ENCODE measurements around the gene GPS2. TPM values are rescaled to one million over a fixed set of nuclear protein-coding genes. Genes with fewer than 3 reads are reported as not detected.
A peak's percentile ranks its signal among the peaks of the same experiment; 100 is the strongest.

The GPS2 gene
- total and polyA plus RNA-seq, 2 experiments from 2014 or later: 83.4 to 122 TPM

DNA sequence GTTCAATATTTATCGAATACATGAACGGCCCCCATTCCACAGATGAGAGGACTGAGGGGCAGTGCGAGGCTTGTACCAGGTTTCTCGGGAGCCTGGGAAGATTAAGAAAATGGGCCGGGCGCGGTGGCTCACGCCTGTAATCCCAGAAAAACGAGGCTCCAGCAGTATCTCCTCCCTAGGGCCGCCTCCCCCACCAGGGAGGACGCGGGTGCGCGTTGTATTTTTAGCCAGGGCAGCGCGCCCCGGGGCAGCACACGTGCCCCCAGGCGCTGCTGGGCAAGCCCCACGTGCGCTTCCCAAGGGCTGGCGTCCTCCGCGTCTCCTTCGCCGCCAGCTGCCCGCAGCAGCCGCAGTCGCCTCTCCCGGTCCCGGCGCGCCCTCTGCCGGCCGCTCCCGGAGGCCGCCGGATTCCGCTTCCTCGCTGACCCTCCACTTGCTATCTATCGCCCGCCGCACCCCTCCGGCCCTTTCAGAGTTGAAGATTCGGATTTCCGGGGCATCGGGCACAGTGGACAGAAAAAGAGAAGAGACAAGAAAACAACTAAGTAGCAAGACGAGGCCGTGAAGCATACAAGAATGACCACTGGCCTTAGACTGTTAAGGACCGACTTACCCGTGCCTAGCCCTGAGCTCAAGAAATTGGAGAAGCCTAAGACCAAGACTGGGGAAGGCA lies 18.8 kb downstream of the GPS2 start:
- no peak overlapping the region for H3K27ac ChIP-seq (ENCODE audit: low read depth)
- DNase-seq (ENCODE audit: low spot score) (peak; percentile 94), ATAC-seq (peak; percentile 28)
- H2AFZ ChIP-seq: peak overlapping the region; percentile 87
- H4K20me1 ChIP-seq (replicated peaks; ENCODE audit: insufficient read depth): peaks cover 4% of the 10 kb centered on the region; the same call in 1 of the 2 replicates
- H3K27ac Mint-ChIP-seq: no peak overlapping the region
- peak overlapping the region; percentile 40 for H3K4me3 ChIP-seq
- peaks cover 18% of the 10 kb centered on the region for H3K27me3 ChIP-seq (ENCODE audit: insufficient read depth)
- peaks cover 23% of the 10 kb centered on the region for H3K4me1 Mint-ChIP-seq
- peak overlapping the region; percentile 91 for H3K4me2 ChIP-seq
- H3K4me3 Mint-ChIP-seq: peak overlapping the region; percentile 76
- H3K79me2 ChIP-seq (replicated peaks; ENCODE audit: insufficient read depth): no peaks in the 10 kb centered on the region
- peaks cover 34% of the 10 kb centered on the region for H3K27me3 Mint-ChIP-seq (ENCODE audit: insufficient read depth, low read depth, poor library complexity)
- no peaks in the 10 kb centered on the region for H3K36me3 ChIP-seq (ENCODE audit: insufficient read depth)
- peaks cover 9% of the 10 kb centered on the region; the same call in 1 of the 3 replicates for H3K9me3 Mint-ChIP-seq
- H3K4me1 ChIP-seq (ENCODE audit: insufficient read depth): peaks cover 21% of the 10 kb centered on the region
- H3K9me2 ChIP-seq (ENCODE audit: insufficient read depth): no peaks in the 10 kb centered on the region
- TF ChIP-seq ZNF114 (CRISPR knock-in tag; IDR thresholded peaks at IDR 0.05): no peak
- TF ChIP-seq, protein P1, sequence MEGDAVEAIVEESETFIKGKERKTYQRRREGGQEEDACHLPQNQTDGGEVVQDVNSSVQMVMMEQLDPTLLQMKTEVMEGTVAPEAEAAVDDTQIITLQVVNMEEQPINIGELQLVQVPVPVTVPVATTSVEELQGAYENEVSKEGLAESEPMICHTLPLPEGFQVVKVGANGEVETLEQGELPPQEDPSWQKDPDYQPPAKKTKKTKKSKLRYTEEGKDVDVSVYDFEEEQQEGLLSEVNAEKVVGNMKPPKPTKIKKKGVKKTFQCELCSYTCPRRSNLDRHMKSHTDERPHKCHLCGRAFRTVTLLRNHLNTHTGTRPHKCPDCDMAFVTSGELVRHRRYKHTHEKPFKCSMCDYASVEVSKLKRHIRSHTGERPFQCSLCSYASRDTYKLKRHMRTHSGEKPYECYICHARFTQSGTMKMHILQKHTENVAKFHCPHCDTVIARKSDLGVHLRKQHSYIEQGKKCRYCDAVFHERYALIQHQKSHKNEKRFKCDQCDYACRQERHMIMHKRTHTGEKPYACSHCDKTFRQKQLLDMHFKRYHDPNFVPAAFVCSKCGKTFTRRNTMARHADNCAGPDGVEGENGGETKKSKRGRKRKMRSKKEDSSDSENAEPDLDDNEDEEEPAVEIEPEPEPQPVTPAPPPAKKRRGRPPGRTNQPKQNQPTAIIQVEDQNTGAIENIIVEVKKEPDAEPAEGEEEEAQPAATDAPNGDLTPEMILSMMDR (conservative IDR thresholded peaks at IDR 0.05; ENCODE audit: low read depth in 2 of 2): peak; percentile 87 to 92
- 0 out of 2 replicates have a peak, but pooled peaks have one; percentile 11 for TF ChIP-seq CREB1 (CRISPR knock-in tag; IDR thresholded peaks at IDR 0.05; ENCODE audit: low read depth)
- TF ChIP-seq, protein P2, sequence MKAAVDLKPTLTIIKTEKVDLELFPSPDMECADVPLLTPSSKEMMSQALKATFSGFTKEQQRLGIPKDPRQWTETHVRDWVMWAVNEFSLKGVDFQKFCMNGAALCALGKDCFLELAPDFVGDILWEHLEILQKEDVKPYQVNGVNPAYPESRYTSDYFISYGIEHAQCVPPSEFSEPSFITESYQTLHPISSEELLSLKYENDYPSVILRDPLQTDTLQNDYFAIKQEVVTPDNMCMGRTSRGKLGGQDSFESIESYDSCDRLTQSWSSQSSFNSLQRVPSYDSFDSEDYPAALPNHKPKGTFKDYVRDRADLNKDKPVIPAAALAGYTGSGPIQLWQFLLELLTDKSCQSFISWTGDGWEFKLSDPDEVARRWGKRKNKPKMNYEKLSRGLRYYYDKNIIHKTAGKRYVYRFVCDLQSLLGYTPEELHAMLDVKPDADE (IDR thresholded peaks at IDR 0.05): 0 out of 2 replicates have a peak, but pooled peaks have one; percentile 28
- no peaks in the 10 kb centered on the region; the same call in 2 of the 3 replicates for H3K36me3 Mint-ChIP-seq (ENCODE audit: low read depth)
- peaks cover 23% of the 10 kb centered on the region for H3F3A ChIP-seq (replicated peaks; ENCODE audit: low read depth)

DNA sequence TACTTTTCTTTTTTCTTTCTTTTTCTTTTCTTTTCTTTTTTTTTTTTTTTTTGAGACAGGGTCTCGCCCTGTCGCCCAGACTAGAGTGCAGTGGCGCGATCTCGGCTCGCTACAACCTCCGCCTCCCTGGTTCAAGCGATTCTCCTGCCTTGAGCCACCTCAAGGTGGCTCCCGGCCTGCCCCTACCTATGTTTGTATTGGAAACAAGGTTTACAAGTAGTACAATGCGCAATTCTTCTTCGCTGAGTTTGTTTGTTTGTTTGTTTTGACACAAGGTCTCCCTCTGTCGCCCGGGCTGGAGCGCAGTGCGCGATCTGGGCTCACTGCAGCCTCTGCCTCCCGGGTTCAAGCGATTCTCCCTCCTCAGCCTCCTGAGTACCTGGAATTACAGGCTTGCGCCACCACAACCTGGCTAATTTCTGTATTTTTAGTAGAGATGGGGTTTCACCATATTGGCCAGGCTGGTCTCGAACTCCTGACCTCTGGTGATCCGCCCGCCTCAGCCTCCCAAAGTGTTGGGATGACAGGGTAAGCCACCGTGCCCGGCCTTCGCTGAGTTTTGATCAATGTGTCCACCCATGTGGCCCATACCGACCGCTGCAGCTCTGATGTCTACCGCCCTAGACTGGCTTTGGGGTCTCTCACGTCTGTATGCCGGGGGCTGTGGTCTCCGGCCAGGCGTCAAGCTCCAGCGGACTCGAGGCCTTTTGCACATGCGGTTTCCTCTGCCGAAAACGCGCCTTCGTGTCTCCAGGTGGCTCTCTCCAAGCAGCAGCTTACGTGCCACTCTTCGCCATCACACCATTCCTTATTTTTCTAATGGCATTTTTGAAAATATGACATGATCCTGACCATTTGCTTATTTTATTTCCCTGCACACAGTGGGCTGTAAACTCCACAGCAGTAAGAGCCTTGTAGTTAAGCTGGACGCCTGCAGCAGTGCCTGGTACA lies 19.7 kb downstream of the GPS2 start:
- peak; percentile 51 for DNase-seq (ENCODE audit: low spot score)
- peak; percentile 10 for ATAC-seq
- no peaks in the 10 kb centered on the region for H3K36me3 ChIP-seq (ENCODE audit: insufficient read depth)
- H3K27me3 ChIP-seq (ENCODE audit: insufficient read depth): peaks cover 18% of the 10 kb centered on the region
- H3K27ac ChIP-seq (ENCODE audit: low read depth): 0 out of 2 replicates have a peak overlapping the region, but pooled peaks have one; percentile 66
- H3K9me2 ChIP-seq (ENCODE audit: insufficient read depth): no peaks in the 10 kb centered on the region
- Mint-ChIP-seq H3K9me3 (peaks cover 9% of the 10 kb centered on the region; the same call in 1 of the 3 replicates), H3K27ac (0 out of 2 replicates have a peak overlapping the region, but pooled peaks have one; percentile 65), H3K4me1 (peaks cover 23% of the 10 kb centered on the region), H3K27me3 (ENCODE audit: insufficient read depth, low read depth, poor library complexity) (peaks cover 36% of the 10 kb centered on the region), H3K36me3 (ENCODE audit: low read depth) (no peaks in the 10 kb centered on the region; the same call in 2 of the 3 replicates), H3K4me3 (peak overlapping the region; percentile 76)
- H3K4me1 ChIP-seq (ENCODE audit: insufficient read depth): peaks cover 21% of the 10 kb centered on the region
- H3K4me2 ChIP-seq: peak overlapping the region; percentile 91
- H2AFZ ChIP-seq: peak overlapping the region; percentile 97
- peaks cover 23% of the 10 kb centered on the region for H3F3A ChIP-seq (replicated peaks; ENCODE audit: low read depth)
- H4K20me1 ChIP-seq (replicated peaks; ENCODE audit: insufficient read depth): peaks cover 4% of the 10 kb centered on the region; the same call in 1 of the 2 replicates
- no peaks in the 10 kb centered on the region for H3K79me2 ChIP-seq (replicated peaks; ENCODE audit: insufficient read depth)
- H3K4me3 ChIP-seq: peak overlapping the region; percentile 63
- TF ChIP-seq, protein P3, sequence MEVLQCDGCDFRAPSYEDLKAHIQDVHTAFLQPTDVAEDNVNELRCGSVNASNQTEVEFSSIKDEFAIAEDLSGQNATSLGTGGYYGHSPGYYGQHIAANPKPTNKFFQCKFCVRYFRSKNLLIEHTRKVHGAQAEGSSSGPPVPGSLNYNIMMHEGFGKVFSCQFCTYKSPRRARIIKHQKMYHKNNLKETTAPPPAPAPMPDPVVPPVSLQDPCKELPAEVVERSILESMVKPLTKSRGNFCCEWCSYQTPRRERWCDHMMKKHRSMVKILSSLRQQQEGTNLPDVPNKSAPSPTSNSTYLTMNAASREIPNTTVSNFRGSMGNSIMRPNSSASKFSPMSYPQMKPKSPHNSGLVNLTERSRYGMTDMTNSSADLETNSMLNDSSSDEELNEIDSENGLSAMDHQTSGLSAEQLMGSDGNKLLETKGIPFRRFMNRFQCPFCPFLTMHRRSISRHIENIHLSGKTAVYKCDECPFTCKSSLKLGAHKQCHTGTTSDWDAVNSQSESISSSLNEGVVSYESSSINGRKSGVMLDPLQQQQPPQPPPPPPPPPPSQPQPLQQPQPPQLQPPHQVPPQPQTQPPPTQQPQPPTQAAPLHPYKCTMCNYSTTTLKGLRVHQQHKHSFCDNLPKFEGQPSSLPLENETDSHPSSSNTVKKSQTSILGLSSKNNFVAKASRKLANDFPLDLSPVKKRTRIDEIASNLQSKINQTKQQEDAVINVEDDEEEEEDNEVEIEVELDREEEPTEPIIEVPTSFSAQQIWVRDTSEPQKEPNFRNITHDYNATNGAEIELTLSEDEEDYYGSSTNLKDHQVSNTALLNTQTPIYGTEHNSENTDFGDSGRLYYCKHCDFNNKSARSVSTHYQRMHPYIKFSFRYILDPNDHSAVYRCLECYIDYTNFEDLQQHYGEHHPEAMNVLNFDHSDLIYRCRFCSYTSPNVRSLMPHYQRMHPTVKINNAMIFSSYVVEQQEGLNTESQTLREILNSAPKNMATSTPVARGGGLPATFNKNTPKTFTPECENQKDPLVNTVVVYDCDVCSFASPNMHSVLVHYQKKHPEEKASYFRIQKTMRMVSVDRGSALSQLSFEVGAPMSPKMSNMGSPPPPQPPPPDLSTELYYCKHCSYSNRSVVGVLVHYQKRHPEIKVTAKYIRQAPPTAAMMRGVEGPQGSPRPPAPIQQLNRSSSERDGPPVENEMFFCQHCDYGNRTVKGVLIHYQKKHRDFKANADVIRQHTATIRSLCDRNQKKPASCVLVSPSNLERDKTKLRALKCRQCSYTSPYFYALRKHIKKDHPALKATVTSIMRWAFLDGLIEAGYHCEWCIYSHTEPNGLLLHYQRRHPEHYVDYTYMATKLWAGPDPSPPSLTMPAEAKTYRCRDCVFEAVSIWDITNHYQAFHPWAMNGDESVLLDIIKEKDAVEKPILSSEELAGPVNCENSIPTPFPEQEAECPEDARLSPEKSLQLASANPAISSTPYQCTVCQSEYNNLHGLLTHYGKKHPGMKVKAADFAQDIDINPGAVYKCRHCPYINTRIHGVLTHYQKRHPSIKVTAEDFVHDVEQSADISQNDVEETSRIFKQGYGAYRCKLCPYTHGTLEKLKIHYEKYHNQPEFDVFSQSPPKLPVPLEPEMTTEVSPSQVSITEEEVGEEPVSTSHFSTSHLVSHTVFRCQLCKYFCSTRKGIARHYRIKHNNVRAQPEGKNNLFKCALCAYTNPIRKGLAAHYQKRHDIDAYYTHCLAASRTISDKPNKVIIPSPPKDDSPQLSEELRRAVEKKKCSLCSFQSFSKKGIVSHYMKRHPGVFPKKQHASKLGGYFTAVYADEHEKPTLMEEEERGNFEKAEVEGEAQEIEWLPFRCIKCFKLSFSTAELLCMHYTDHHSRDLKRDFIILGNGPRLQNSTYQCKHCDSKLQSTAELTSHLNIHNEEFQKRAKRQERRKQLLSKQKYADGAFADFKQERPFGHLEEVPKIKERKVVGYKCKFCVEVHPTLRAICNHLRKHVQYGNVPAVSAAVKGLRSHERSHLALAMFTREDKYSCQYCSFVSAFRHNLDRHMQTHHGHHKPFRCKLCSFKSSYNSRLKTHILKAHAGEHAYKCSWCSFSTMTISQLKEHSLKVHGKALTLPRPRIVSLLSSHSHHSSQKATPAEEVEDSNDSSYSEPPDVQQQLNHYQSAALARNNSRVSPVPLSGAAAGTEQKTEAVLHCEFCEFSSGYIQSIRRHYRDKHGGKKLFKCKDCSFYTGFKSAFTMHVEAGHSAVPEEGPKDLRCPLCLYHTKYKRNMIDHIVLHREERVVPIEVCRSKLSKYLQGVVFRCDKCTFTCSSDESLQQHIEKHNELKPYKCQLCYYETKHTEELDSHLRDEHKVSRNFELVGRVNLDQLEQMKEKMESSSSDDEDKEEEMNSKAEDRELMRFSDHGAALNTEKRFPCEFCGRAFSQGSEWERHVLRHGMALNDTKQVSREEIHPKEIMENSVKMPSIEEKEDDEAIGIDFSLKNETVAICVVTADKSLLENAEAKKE (CRISPR knock-in tag; IDR thresholded peaks at IDR 0.05): no peak
- no peak for TF ChIP-seq EZH2phosphoT487 (IDR thresholded peaks at IDR 0.05; ENCODE audit: unreplicated experiment)
